GM10847 (cell line): ENCODE measurements around the gene KRTAP3-1.

Experiments used
- POLR2A ChIP-seq: IDR thresholded peaks from 2 replicates; pipeline ENCODE4 v1.6.1; 2011; ENCODE audit not compliant: insufficient read length; ENCODE audit errors: extremely low read depth

KRTAP3-1 gene

DNA sequence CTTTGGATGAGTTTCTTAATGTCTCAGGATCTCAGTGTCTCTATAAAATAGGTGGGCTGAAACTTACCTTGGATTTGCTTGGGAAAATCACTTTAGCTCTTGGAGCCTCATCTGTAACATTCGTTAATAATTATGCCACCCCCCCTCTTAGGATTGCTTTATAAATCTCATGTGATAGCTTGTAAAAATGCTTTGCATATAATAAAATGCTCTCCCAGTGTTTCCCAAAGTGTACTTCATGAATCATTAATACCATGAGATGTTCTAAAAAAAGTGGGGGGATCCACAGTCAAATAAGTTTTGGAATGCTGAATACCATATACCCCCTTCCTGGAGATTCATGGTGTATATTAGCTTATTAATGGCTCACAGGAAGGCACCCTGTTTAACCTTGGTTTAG, 47.3 kb downstream of the KRTAP3-1 start:
- TF ChIP-seq POLR2A, result no peak

DNA sequence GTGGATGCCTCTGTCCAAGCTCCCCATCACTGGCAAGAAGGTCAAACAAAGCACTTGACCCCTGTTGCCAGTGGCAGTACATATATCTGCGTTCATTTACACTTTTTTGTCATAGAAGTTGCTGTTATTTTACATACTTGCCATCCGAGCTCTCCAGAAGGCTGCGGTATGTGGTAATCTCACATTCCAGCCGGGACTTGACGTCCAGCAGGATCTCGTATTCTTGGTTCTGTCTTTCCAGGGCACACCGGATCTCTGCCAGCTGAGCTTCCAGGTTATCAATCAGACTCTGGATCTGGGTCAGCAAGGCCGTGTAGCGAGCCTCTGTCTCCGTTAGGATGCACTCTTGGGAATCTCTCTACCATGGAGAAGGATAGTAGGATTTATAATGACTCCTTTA, 48.8 kb downstream of the KRTAP3-1 start:
- TF ChIP-seq POLR2A, result no peak
